HepG2 (cell line): ENCODE measurements around the gene BRAT1. TPM values are rescaled to one million over a fixed set of nuclear protein-coding genes. Genes with fewer than 3 reads are reported as not detected.
A peak's percentile ranks its signal among the peaks of the same experiment; 100 is the strongest.

ENCODE experiments used
- ARID2 ChIP-seq: sonication (generic); formaldehyde crosslinking; IDR thresholded peaks from 2 replicates; pipeline ENCODE4 v1.8.1; 2022; ENCODE audit warnings: mild to moderate bottlenecking, missing genetic modification reagents, borderline replicate concordance
- GLI4 ChIP-seq: sonication (generic); formaldehyde crosslinking; IDR thresholded peaks from 2 replicates; pipeline ENCODE4 v1.5.1; 2020; ENCODE audit warnings: missing genetic modification reagents, mild to moderate bottlenecking, moderate library complexity, borderline replicate concordance
- HBP1 ChIP-seq: IDR thresholded peaks from 2 replicates; pipeline ENCODE4 v1.6.1; 2016; ENCODE audit warnings: low read depth, control low read depth
- HDAC1 ChIP-seq: sonication (generic); formaldehyde crosslinking; IDR thresholded peaks from 2 replicates; pipeline ENCODE4 v1.5.1; 2020; ENCODE audit warnings: mild to moderate bottlenecking, missing genetic modification reagents
- HNF4G ChIP-seq, 2 experiments: sonication (generic) in 1 of 2; formaldehyde crosslinking in 1 of 2; IDR thresholded peaks; 2 replicates each; pipeline versions ENCODE4 v1.4.0 to v1.6.1; 2011 to 2020; ENCODE audit warnings: borderline replicate concordance in 2 of 2, low read depth in 2 of 2, mild to moderate bottlenecking in 2 of 2, low read length in 1 of 2, missing genetic modification reagents in 1 of 2, moderate library complexity in 1 of 2
- IRX3 ChIP-seq: sonication (generic); formaldehyde crosslinking; IDR thresholded peaks from 2 replicates; pipeline ENCODE4 v1.8.1; 2023; ENCODE audit warnings: mild to moderate bottlenecking, low read depth, missing genetic modification reagents, borderline replicate concordance
- LCORL ChIP-seq, 2 experiments: fragments of 450-650 bp in 1 of 2; sonication (generic) in 1 of 2; formaldehyde crosslinking in 1 of 2; IDR thresholded peaks; 2 replicates each; pipeline versions ENCODE4 v1.5.0 to v1.6.1; 2017 to 2020; ENCODE audit warnings: antibody characterized with exemption in 1 of 2, missing genetic modification reagents in 1 of 2
- MAX ChIP-seq: IDR thresholded peaks from 2 replicates; pipeline ENCODE4 v1.6.1; 2012; ENCODE audit warnings: inconsistent platforms
- MYC ChIP-seq: sonication (generic); formaldehyde crosslinking; IDR thresholded peaks from 2 replicates; pipeline ENCODE4 v1.9.0; 2021; ENCODE audit warnings: missing genetic modification reagents, borderline replicate concordance
- RAD21 ChIP-seq: fragments of 450-650 bp; formaldehyde crosslinking; IDR thresholded peaks from 2 replicates; pipeline ENCODE4 v1.5.0; 2020; ENCODE audit warnings: mild to moderate bottlenecking
- RORA ChIP-seq: sonication (generic); formaldehyde crosslinking; IDR thresholded peaks from 2 replicates; pipeline ENCODE4 v1.5.0; 2020; ENCODE audit warnings: mild to moderate bottlenecking, missing genetic modification reagents, moderate library complexity
- RXRA ChIP-seq: sonication (generic); formaldehyde crosslinking; IDR thresholded peaks from 2 replicates; pipeline ENCODE4 v1.5.1; 2020; ENCODE audit warnings: missing genetic modification reagents
- SNAI1 ChIP-seq: sonication (generic); formaldehyde crosslinking; IDR thresholded peaks from 2 replicates; pipeline ENCODE4 v1.5.0; 2020; ENCODE audit warnings: mild to moderate bottlenecking, missing genetic modification reagents, borderline replicate concordance
- SOX6 ChIP-seq, 2 experiments: fragments of 450-650 bp in 1 of 2; sonication (generic) in 1 of 2; formaldehyde crosslinking in 1 of 2; IDR thresholded peaks; 2 replicates each; pipeline versions ENCODE4 v1.4.0 to v1.6.1; 2017 to 2020; ENCODE audit warnings: antibody characterized with exemption in 1 of 2, mild to moderate bottlenecking in 1 of 2, missing genetic modification reagents in 1 of 2
- SRSF4 ChIP-seq: fragments of 200-400 bp; formaldehyde crosslinking; IDR thresholded peaks from one replicate; pipeline ENCODE4 v1.6.1; 2018; ENCODE audit warnings: mild to moderate bottlenecking, low read depth, low read length, moderate library complexity; ENCODE audit not compliant: poor library complexity, severe bottlenecking
- TFDP1 ChIP-seq: IDR thresholded peaks from 2 replicates; pipeline ENCODE4 v1.6.1; 2016; ENCODE audit warnings: missing compliant biosample characterization, missing genetic modification reagents, borderline replicate concordance
- UBTF ChIP-seq: sonication (generic); formaldehyde crosslinking; IDR thresholded peaks from 2 replicates; pipeline ENCODE4 v1.4.0; 2020; ENCODE audit warnings: mild to moderate bottlenecking, missing genetic modification reagents
- ZFX ChIP-seq: sonication (generic); formaldehyde crosslinking; IDR thresholded peaks from 2 replicates; pipeline ENCODE4 v1.4.0; 2020; ENCODE audit warnings: mild to moderate bottlenecking, low read depth, missing genetic modification reagents, moderate library complexity
- ZNF230 ChIP-seq: sonication (generic); formaldehyde crosslinking; IDR thresholded peaks from 2 replicates; pipeline ENCODE4 v1.4.0; 2020; ENCODE audit warnings: mild to moderate bottlenecking, missing genetic modification reagents
- ZNF292 ChIP-seq: sonication (generic); formaldehyde crosslinking; IDR thresholded peaks from 2 replicates; pipeline ENCODE4 v1.8.1; 2022; ENCODE audit warnings: mild to moderate bottlenecking, low read depth, missing genetic modification reagents, borderline replicate concordance
- ZNF616 ChIP-seq: sonication (generic); formaldehyde crosslinking; IDR thresholded peaks from 2 replicates; pipeline ENCODE4 v1.5.0; 2020; ENCODE audit warnings: low read depth, mild to moderate bottlenecking, missing genetic modification reagents
- ZNF768 ChIP-seq: sonication (generic); formaldehyde crosslinking; IDR thresholded peaks from 2 replicates; pipeline ENCODE4 v1.4.0; 2020; ENCODE audit warnings: missing genetic modification reagents
- ZNF839 ChIP-seq: sonication (generic); formaldehyde crosslinking; IDR thresholded peaks from 2 replicates; pipeline ENCODE4 v1.4.0; 2020; ENCODE audit warnings: missing genetic modification reagents, mild to moderate bottlenecking, borderline replicate concordance
- ZNF883 ChIP-seq: sonication (generic); formaldehyde crosslinking; IDR thresholded peaks from 2 replicates; pipeline ENCODE4 v1.5.1; 2020; ENCODE audit warnings: mild to moderate bottlenecking, missing genetic modification reagents; ENCODE audit errors: not compliant biosample characterization
- polyA plus RNA-seq, 8 experiments: library from polyadenylated mRNA; depleted of rRNA in 3 of 8; stranded (reverse) in 7 of 8; unstranded in 1 of 8; fragments of >200 nt; fragmentation: Illumina TruSeq in 4 of 8; extraction: Trizol in 4 of 8; gene quantifications; 2 replicates each; pipeline versions ENCODE4 v1.2.1 to v1.2.3, GENCODE V29; 2011 to 2016; ENCODE audit warnings: low read depth in 4 of 8, missing spikeins in 1 of 8, mixed read lengths in 1 of 8; ENCODE audit not compliant: insufficient read depth in 1 of 8
- total RNA-seq, 5 experiments: library from RNA; depleted of rRNA; stranded (reverse); fragments of >200 nt; fragmentation: Illumina TruSeq; extraction: Trizol; gene quantifications; 2 replicates each; pipeline ENCODE4 v1.2.3, GENCODE V29; 2016; ENCODE audit warnings: low read depth in 1 of 5

The BRAT1 gene
- total and polyA plus RNA-seq, 2 of the 13 experiments (the other 11 are each of a cell fraction or from before 2014, with no cell fraction given): 10.2 to 20.3 TPM

- TF ChIP-seq ZNF230 (CRISPR knock-in tag) (no peak), SNAI1 (CRISPR knock-in tag) (peak; percentile 33; the same call in 1 of the 2 replicates), GLI4 (no peak), ZNF768 (CRISPR knock-in tag) (0 out of 2 replicates have a peak, but pooled peaks have one; percentile 24), ZNF839 (CRISPR knock-in tag) (0 out of 2 replicates have a peak, but pooled peaks have one; percentile 66), ZNF616 (CRISPR knock-in tag) (0 out of 2 replicates have a peak, but pooled peaks have one; percentile 48), HNF4G (IDR thresholded peaks at IDR 0.05; ENCODE audit: borderline replicate concordance, low read depth, low read length) (no peak), HNF4G (CRISPR knock-in tag; IDR thresholded peaks at IDR 0.05; ENCODE audit: borderline replicate concordance, low read depth) (0 out of 2 replicates have a peak, but pooled peaks have one; percentile 8), RAD21 (no peak), MAX (peak; percentile 61), ARID2 (peak; percentile 25; the same call in 1 of the 2 replicates), UBTF (CRISPR knock-in tag) (0 out of 2 replicates have a peak, but pooled peaks have one; percentile 6), HBP1 (CRISPR knock-in tag) (no peak), LCORL (IDR thresholded peaks at IDR 0.05) (no peak), LCORL (CRISPR knock-in tag; IDR thresholded peaks at IDR 0.05) (peak; percentile 10; the same call in 1 of the 2 replicates), RXRA (CRISPR knock-in tag) (peak; percentile 48), RORA (CRISPR knock-in tag) (no peak), HDAC1 (CRISPR knock-in tag) (0 out of 2 replicates have a peak, but pooled peaks have one; percentile 3), ZFX (CRISPR knock-in tag) (peak; percentile 45; the same call in 1 of the 2 replicates), SOX6 (IDR thresholded peaks at IDR 0.05) (no peak), SOX6 (CRISPR knock-in tag; IDR thresholded peaks at IDR 0.05) (0 out of 2 replicates have a peak, but pooled peaks have one; percentile 11), TFDP1 (peak; percentile 60; the same call in 1 of the 2 replicates), SRSF4 (no peak), ZNF883 (CRISPR knock-in tag) (peak; percentile 16), MYC (CRISPR knock-in tag) (peak; percentile 45; the same call in 1 of the 2 replicates), IRX3 (0 out of 2 replicates have a peak, but pooled peaks have one; percentile 28), ZNF292 (CRISPR knock-in tag) (0 out of 2 replicates have a peak, but pooled peaks have one; percentile 10)
Measured at GRCh38 chr7:2511769-2512168, 43.6 kb downstream of the BRAT1 start (continued).
